Activated T-cell treated with anti-CD3 and anti-CD28 coated beads for 48 hours (primary cell): ENCODE data around the gene BICRA.

Experiments used
- DNase-seq: peaks from one replicate; pipeline ENCODE4 v3.0.0-alpha.2; 2020; ENCODE audit warnings: low read depth

The BICRA gene

GRCh38 chr19:47693903-47694302, 85.0 kb downstream of the BICRA start:
- DNase-seq, result no peak

DNA sequence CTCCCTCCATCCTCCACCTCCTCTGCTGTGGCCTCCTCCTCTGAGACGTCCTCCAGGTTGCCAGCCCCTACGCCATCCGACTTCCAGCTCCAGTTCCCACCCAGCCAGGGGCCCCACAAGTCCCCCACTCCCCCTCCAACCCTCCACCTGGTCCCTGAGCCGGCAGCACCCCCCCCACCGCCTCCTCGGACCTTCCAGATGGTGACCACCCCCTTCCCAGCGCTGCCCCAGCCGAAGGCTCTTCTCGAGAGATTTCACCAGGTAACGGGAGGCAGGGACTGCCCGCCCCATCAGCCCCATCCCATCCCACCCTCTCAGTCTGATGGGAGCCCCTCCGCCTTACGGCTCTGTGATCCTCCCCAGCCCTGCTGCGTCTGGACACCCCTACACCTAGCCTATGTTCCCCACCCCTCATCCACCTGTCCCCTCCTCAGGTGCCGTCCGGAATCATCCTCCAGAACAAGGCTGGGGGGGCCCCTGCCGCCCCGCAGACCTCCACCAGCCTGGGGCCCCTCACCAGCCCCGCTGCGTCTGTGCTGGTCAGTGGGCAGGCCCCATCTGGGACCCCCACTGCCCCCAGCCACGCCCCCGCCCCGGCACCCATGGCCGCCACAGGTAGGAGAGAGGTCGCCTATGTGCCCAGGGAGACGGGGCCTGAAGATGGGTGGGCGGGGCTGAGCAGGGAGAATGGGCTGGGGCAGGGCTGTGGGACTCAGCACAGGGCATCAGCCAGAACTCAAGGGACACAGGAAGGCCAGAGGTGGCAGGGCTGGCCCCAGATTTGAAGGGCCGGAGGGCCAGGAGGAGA, 85.7 kb downstream of the BICRA start:
- no peak for DNase-seq

GRCh38 chr19:47695533-47696262, 86.8 kb downstream of the BICRA start:
- DNase-seq, result no peak

GRCh38 chr19:47696635-47697034, 87.7 kb downstream of the BICRA start:
- DNase-seq, result no peak

GRCh38 chr19:47697863-47698609, 89.1 kb downstream of the BICRA start:
- DNase-seq, result peak; percentile 47

GRCh38 chr19:47698631-47699359, 89.9 kb downstream of the BICRA start:
- DNase-seq, result no peak

DNA sequence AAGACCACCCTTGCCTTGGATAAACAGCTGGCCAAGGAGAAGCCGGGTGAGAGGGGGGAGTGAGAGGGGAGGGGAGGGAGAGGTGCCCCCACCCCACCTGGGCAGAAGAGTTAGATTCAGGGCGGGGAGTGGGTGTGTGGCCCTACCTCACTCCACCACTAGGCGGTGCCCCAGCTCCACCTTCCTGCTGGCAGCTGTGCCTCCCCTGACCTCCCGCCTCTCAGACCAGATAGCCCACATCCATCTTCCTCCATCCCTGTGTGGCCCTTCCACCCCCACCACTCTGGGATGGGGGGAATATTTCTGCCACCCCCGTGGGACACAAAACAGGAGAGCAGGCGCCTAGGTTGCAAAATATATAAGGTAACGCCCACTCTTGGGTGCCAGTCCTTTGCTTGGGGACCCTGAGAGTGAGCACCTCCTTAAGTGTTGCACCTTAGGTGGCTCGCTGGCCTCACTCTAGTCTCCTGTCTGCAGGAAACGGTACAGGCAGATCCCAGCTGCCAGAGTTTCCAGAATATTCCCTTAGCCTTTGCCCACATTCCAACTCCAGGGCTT, 90.5 kb downstream of the BICRA start:
- DNase-seq, result peak; percentile 58

DNA sequence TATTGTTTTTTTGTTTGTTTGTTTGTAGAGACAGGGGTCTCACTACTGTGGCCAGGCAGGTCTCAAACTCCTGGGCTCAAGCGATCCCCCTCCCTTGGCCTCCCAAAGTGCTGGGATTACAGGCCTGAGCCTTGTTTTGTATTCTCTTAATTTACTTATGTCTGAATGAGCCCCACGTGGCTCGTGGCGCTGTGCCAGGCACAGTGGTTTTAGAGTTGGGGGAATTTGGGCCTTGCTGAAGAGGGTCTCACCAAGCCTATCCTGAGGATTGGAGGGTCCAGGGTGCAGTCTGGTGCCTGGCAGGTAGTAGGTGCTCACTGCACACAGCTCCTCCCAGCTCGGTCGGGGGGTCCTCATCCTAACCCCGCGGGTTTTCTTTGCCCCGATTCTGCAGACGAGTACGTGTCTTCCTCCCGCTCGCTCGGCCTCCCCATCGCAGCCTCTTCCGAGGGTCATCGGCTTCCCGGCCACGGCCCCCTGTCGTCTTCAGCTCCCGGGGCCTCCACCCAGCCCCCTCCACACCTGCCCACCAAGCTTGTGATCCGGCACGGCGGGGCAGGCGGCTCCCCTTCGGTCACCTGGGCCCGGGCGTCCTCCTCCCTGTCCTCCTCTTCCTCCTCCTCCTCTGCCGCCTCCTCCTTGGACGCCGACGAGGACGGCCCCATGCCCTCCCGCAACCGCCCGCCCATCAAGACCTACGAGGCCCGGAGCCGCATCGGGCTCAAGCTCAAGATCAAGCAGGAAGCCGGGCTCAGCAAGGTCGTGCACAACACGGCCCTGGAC, 92.2 kb downstream of the BICRA start:
- no peak for DNase-seq

DNA sequence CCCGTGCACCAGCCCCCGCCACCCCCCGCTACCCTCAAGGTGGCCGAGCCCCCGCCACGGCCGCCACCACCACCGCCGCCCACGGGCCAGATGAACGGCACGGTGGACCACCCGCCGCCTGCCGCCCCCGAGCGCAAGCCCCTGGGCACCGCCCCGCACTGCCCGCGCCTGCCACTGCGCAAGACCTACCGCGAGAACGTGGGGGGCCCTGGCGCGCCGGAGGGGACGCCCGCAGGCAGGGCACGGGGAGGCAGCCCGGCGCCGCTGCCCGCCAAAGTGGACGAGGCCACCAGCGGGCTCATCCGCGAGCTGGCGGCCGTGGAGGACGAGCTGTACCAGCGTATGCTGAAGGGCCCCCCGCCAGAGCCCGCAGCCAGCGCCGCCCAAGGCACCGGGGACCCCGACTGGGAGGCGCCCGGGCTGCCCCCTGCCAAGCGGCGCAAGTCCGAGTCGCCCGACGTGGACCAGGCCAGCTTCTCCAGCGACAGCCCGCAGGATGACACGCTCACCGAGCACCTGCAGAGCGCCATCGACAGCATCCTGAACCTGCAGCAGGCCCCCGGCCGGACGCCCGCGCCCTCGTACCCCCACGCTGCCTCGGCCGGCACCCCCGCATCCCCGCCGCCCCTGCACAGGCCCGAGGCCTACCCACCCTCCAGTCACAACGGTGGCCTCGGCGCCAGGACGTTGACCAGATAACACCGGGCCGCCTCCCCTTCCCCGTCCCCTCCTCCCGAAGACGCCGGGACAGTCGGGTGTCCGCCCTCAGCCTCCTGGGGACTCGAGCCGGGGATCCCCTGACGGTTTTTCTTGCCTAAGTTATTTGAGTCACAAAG, 93.0 kb downstream of the BICRA start:
- DNase-seq, result no peak

- DNase-seq, result no peak
Observed at GRCh38 chr19:47702671-47703070, 93.7 kb downstream of the BICRA start.

GRCh38 chr19:47703301-47703700, 94.4 kb downstream of the BICRA start:
- DNase-seq, result no peak

DNA sequence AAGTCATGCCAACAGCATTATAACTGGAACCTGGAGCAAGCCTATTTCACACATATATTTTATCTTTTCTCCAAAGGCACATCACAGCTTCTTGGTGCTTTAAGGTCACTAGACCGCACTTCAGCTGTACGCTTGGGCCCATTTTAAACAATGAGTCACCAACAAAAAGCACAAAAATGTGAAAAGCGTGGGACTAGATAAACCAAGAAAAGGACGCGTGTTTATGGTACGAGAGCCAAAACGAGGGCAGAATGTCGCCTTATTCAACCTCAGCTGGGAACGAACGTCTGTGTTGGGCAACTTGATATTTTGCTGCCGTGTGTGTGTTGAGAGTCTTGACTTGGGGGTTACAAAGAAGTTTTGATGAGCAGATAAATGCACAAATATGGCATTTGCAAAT, 95.1 kb downstream of the BICRA start:
- no peak for DNase-seq

GRCh38 chr19:47704656-47705055, 95.7 kb downstream of the BICRA start:
- DNase-seq, result no peak

DNA sequence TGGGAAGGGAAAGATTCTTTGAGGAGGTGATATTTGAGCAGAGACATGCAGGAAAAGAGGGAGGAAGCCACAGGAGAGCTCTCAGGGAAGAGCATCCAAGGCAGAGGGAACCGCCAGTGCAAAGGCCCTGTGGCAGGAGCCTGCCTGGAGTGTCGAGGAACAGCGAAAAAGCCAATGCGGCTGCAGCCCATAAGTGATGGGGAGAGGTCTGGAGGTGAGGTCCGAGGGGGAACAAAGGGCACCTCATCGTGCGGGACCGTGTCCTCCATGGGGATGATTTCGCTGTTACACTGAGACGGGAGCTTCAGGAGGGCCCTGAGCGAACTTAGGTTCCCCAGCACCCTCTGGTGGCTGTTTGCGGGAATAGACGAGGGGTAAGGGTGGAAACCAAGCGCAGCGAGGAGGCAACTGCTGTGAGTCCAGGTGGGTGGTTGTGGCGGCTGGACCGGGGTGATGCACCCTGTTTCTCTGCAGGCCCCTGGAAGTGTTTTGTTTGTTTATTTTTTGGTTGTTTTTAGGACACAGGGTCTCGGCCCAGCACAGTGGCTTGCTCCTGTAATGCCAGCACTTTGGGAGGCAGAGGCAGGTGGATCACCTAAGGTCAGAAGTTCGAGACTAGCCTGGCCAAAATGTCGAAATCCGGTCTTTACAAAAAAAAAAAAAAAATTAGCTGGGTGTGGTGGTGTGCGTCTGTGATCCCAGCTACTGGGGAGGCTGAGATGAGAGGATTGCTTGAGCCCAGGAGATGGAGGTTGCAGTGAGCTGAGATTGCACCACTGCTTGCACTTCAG, 98.4 kb downstream of the BICRA start:
- peak; percentile 73 for DNase-seq

DNA sequence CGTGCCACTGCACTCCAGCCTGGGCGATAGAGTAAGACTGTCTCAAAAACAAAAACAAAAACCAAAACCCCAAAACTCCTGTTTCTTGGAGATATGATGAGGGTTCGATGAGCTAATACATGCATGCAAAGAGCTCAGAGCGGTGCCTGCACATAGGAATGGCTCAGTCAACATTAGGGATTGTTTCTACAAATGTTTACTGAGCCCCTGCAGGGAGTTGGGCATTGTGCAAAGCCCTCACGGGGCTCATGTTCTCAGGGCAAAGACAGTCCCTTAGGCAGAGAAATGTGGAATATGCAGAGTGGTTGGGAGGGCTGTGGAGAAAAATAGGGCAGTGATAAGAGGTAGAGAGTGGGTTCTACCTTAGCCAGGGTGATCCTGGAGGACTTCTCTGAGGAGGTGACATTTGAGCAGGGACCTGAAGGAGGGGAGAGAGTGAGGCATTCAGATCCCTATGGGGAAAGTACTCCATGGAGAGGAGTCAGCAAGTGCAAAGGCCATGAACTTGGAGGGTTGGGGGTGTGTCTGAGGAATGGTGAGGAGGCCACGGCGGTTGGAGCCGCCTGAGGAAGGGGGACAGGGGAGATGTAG, 102.8 kb downstream of the BICRA start:
- DNase-seq, result no peak

DNA sequence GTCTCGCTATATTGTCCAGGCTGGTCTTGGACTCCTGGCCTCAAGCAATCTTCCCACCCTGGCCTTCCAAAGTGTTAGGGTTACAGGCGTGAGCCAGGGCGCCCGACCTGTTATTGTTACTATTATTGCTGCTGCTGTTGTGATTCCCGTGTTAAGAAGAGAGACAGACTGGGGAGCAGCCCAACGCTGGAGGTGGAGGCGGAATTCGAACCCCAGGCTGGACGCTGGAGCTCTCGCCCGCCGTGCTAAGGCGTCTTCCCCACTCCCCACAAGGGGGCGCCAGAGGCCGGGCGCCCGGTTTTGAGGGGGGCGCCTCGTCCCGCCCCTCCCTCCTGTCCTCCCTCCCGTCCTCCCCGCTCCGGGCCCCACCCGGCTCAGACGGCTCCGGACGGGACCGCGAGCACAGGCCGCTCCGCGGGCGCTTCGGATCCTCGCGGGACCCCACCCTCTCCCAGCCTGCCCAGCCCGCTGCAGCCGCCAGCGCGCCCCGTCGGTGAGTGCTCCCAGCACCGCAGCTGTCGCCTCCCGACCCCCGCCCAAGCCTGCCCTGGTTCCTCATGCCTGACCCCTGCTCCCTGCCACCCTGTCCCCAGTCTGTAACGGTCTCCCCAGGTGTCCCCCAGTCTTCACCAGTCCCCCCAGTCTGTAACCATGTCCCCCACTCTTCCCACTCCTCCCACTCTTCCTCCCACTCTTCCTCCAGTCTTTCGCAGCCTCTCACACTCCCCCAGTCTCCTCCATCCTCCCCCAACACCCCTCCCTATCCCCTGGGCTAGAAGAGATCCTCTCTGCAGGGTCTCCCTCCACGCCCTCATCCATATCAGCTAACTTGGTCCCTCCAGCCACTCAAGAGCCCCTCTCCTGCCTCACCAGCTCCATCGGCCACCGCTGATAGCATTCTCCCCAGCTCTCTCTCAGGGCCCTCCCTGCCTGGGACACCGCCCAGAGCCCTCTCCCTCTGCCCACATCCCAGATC, 104.4 kb downstream of the BICRA start, which contains the start of gene EHD2:
EHD2 (plus strand) TSS at position 377 of the 976 bp plus-strand sequence. CDS start 3,191 bp downstream, outside the sequence.
- DNase-seq, result peak; percentile 57

DNA sequence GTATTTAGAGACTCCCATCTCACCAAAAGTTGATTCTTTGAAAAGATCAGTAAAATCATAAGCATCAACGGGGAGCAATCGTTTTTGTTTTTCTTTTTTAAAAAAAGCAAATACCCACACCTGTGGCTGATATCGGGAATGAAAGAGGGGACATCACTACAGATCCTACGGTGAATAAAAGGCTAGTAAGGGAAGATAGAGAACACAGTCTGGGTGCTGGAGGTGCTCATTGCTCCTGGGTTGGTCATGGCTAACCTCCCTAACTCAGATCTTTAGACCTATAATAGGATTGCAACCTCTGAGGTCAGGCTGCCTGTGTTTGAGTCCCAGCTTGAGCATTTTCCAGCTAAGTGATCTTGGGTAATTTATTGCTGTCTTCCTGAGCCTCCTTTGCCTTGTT, 105.4 kb downstream of the BICRA start:
- DNase-seq, result no peak
